Skeletal muscle satellite cell (primary cell): ENCODE results near the gene APP.
A peak's percentile ranks its signal among the peaks of the same experiment; 100 is the strongest.

Source experiments
- H3K27me3 ChIP-seq: 2 replicates; pipeline ENCODE4 v1.7.0; 2013; ENCODE audit warnings: low read length; ENCODE audit not compliant: control insufficient read depth, insufficient read depth
- H3K36me3 ChIP-seq: 2 replicates; pipeline ENCODE4 v1.7.0; 2013; ENCODE audit warnings: mild to moderate bottlenecking, control low read depth, low read length; ENCODE audit not compliant: insufficient read depth
- H3K4me1 ChIP-seq: 2 replicates; pipeline ENCODE4 v1.7.0; 2013; ENCODE audit warnings: low read length; ENCODE audit not compliant: control insufficient read depth, insufficient read depth
- H3K4me2 ChIP-seq: 2 replicates; pipeline ENCODE4 v1.7.0; 2013; ENCODE audit warnings: mild to moderate bottlenecking, low read length
- H3K4me3 ChIP-seq: 2 replicates; pipeline ENCODE4 v1.7.0; 2013; ENCODE audit warnings: low read length
- H3K9ac ChIP-seq: 2 replicates; pipeline ENCODE4 v1.7.0; 2013; ENCODE audit warnings: mild to moderate bottlenecking, low read depth, low read length, moderate library complexity
- H3K9me3 ChIP-seq: replicated peaks from 2 replicates; pipeline ENCODE4 v1.7.0; 2013; ENCODE audit warnings: mild to moderate bottlenecking, control low read depth, low read length

APP gene

DNA sequence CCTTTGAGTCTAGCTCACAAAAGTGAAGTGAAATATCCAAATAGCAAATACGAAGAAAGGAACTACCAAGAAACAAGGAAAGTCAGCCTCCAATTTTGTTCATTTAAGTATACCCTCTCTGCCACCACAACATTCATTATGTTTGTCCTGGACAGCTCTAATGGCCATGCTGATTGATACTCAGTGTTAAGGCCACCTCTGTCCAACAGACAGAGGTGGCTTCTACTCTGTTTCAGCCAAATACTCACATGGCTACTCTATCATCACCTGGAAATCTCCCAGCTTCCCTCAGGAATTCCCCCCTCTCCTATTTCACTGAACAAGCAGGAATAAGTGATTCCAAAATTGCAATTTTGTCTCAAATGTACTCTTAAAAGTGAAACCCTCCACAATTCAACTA, 10.7 kb downstream of the APP start:
- no peaks in the 10 kb centered on the region for H3K27me3 ChIP-seq
- no peaks in the 10 kb centered on the region for H3K9me3 ChIP-seq
- H3K36me3 ChIP-seq, result no peaks in the 10 kb centered on the region
- H3K4me2 ChIP-seq, result no peak overlapping the region
- H3K4me3 ChIP-seq, result no peak overlapping the region
- no peaks in the 10 kb centered on the region for H3K4me1 ChIP-seq
- H3K9ac ChIP-seq, result no peak overlapping the region

DNA sequence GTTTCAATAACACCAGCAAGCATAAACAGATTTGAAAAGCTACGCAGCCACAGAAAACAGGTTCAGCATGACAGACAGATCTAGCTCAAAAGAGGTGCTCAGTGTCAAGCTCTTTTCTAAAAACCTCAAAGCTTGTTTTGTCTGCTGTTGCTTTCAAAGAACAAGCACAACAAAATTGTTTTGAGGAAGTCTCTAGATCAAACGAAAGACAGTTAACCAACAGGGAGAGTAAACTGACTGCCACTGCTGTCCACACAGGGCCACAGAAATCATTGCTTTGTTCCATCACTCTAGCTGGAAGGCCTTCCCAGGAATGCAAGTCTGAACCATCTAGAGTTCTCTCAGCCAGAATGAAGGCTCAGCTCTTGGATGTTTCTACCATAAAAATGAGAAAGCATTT, 12.8 kb downstream of the APP start:
- H3K36me3 ChIP-seq, result no peaks in the 10 kb centered on the region
- H3K4me1 ChIP-seq, result peaks cover 13% of the 10 kb centered on the region
- no peak overlapping the region for H3K9ac ChIP-seq
- H3K4me3 ChIP-seq, result no peak overlapping the region
- H3K9me3 ChIP-seq, result no peaks in the 10 kb centered on the region
- H3K27me3 ChIP-seq, result no peaks in the 10 kb centered on the region
- no peak overlapping the region for H3K4me2 ChIP-seq

DNA sequence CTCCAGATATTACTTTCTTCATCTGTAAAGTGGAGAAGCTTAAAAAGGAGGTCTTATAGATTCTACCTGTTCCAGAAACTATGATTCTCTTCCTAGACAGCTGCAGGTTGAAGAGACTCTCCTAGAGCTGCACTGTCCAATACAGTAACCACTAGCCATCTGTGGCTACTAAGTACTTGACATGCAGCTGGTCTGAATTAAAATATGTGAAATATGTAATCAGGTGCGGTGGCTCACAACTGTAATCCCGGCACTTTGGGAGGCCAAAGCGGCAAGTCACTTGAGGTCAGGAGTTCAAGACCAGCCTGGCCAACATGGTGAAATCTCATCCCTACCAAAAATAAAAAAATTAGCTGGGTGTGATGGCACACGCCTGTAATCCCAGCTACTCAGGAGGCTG, 15.8 kb downstream of the APP start:
- Histone ChIP-seq H3K4me3 (no peak overlapping the region), H3K27me3 (no peaks in the 10 kb centered on the region)

DNA sequence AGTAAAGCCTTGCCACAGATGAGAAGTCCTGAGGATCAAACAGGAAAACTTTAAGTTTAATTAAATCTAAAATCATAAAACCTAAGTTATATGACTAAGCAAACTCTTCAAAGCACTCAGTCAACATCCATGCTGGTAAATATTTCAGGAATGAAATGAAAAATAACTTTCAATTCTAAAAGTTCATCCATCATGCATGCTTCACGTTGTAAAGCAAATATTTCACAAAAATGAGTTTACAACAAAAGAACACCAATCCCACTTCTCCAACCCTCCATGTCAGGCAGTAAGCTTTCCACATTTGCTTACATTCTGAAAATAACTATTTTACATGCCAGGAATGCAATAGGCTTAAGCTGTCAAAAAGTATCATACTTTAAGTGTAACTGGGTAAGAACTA, 16.8 kb downstream of the APP start:
- Histone ChIP-seq H3K9ac (no peak overlapping the region), H3K4me1 (peaks cover 19% of the 10 kb centered on the region), H3K36me3 (no peaks in the 10 kb centered on the region), H3K27me3 (no peaks in the 10 kb centered on the region), H3K9me3 (no peaks in the 10 kb centered on the region), H3K4me3 (no peak overlapping the region), H3K4me2 (no peak overlapping the region)

More for the DNA sequence above, 15.8 kb downstream of the APP start:
- H3K9ac ChIP-seq, result no peak overlapping the region
- no peak overlapping the region for H3K4me2 ChIP-seq
- H3K36me3 ChIP-seq, result no peaks in the 10 kb centered on the region
- peaks cover 13% of the 10 kb centered on the region for H3K4me1 ChIP-seq
- H3K9me3 ChIP-seq, result no peaks in the 10 kb centered on the region

DNA sequence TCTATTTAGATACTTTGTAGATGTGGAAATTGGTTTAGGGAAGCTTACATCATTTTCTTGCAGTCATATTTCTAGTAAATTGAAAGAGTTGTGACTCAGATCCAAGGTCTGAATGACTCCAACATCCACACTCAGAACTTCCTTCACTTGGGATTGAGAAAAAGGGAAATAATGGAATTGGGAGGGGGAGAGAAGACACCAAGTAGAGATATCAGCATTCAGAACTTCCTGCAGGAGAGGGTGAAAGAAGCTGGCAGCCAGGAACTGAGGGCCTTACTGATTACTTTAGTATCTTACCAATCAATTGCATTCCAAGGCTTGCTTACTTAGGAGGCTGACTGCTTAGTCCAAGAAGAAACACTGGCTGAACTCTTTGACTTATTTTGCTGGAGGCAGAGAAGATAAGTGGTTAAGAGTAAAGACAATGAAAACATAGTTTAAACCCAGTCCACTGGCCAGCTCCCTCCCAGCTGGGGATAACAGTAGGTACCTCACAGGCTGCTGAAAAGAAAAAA, 21.7 kb downstream of the APP start:
- Histone ChIP-seq H3K4me3 (no peak overlapping the region), H3K4me1 (peaks cover 26% of the 10 kb centered on the region), H3K27me3 (no peaks in the 10 kb centered on the region), H3K9ac (no peak overlapping the region), H3K9me3 (no peaks in the 10 kb centered on the region), H3K4me2 (peak overlapping the region; percentile 37), H3K36me3 (no peaks in the 10 kb centered on the region)

DNA sequence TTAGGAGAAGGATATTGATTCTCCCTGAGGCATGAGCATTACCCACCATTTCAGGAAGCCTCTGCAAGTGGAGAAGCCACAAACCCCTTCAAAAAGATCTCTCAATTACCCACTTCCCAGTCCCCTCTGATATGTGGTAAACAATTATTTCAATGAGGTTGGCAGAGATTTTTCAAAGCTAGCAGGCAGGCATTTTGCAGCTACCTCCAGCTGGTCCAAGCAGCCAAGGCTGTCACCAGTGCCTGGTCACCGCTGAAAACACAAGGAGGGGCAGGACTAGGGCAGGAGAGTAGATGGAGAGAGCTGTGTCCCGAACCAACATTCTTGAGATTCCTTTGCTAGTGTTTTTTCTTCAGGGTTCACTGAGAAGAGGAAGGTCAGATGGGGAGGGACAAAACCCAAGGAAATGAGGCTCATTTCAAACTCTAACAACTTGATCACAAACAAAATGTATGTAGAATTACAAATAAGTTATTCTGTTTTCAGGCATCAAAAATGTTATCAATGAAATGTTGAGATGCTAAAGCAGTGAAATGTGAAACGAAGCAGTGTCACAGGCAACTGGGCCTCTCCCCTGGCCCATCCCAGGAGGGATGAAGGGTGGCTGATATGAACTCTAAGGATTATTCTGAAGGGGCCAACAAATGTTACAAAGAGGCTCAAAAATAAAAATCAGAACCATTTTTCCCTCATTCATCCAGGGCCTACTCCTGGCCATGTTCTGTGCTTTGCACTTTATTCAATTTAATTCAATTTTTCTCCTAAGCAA, 22.3 kb downstream of the APP start:
- peak overlapping the region; percentile 37 for H3K4me2 ChIP-seq
- no peaks in the 10 kb centered on the region for H3K36me3 ChIP-seq
- H3K4me1 ChIP-seq, result peaks cover 21% of the 10 kb centered on the region
- H3K4me3 ChIP-seq, result no peak overlapping the region
- no peak overlapping the region for H3K9ac ChIP-seq
- H3K27me3 ChIP-seq, result no peaks in the 10 kb centered on the region
- no peaks in the 10 kb centered on the region for H3K9me3 ChIP-seq

DNA sequence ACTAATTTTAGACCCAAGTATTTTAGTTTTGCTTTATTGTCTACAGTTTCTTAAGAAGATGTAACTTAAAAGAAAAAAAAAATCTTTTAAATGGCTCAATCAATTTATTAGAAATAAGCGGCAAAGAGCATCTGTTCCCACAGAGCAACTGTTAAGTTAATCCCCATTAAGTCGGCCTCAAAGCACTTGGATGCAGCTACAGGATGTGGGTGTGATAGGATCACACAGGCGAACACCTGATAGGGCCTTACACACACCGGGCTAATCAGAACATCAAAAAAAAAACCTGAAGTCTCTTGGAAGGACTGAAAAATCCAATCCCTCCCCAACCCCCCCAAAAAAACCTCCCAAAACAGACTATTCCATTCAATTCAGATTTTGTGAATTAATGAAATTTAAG, 23.0 kb downstream of the APP start:
- H3K9me3 ChIP-seq, result no peaks in the 10 kb centered on the region
- H3K27me3 ChIP-seq, result no peaks in the 10 kb centered on the region
- peaks cover 20% of the 10 kb centered on the region for H3K4me1 ChIP-seq
- H3K36me3 ChIP-seq, result no peaks in the 10 kb centered on the region
- peak overlapping the region; percentile 37 for H3K4me2 ChIP-seq
- H3K4me3 ChIP-seq, result no peak overlapping the region
- no peak overlapping the region for H3K9ac ChIP-seq

DNA sequence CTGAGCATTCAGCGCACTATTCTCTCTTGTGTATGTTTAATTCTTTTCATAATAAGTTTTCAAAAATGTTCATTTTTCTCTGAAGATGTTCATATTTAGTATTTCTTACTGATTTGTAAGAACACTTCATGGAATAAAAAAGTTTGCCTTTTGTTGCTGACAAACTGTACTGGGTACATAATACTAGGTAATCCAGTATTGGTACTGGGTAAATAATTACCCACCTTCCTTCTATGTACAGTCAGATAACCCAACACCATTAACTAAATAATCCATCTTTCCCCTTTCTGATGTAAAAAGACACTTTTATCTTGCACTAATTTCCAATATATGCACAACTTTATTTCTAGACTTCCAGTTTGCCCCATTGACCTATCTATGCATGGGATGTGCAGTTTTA, 23.9 kb downstream of the APP start:
- H3K9me3 ChIP-seq, result no peaks in the 10 kb centered on the region
- H3K4me1 ChIP-seq, result peaks cover 20% of the 10 kb centered on the region
- no peaks in the 10 kb centered on the region for H3K27me3 ChIP-seq
- no peaks in the 10 kb centered on the region for H3K36me3 ChIP-seq
- H3K4me3 ChIP-seq, result no peak overlapping the region
- no peak overlapping the region for H3K9ac ChIP-seq
- H3K4me2 ChIP-seq, result no peak overlapping the region

DNA sequence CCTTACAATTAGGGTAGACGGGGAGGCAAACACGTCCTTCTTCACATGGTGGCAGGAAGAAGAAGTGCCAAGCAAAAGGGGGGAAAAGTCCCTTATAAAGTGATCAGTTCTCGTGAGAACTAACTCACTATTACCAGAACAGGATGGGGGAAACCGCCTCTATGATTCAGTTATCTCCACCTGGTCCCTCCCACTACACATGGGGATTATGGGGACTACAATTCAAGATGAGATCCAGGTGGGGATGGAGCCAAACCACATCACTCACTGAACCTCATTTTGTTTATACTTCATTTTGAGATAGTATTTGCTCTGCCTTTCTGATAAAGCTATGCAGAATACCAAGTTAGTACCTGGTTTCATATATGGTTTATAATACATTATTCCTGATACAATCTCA, 26.5 kb downstream of the APP start:
- H3K36me3 ChIP-seq, result no peaks in the 10 kb centered on the region

DNA sequence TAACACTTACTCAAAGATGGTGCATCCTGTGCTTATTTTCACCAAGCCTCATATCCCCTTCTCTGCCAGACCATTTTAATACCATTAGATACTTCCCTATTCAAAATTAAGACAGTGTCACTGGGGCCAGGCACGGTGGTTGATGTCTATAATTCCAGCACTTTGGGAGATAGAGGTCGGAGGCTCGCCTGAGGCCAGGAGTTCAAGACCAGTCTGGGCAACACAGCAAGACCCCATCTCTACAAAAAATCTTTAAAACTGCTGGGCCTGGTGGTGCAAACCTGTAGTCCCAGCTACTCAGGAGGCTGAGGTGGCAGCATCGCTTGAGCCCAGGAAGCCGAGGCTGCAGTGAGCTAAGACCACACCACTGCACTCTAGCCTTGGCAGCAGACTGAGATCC, 28.2 kb downstream of the APP start:
- Histone ChIP-seq H3K27me3 (no peaks in the 10 kb centered on the region), H3K9ac (no peak overlapping the region), H3K36me3 (no peaks in the 10 kb centered on the region), H3K4me1 (peaks cover 27% of the 10 kb centered on the region), H3K9me3 (no peaks in the 10 kb centered on the region), H3K4me3 (no peak overlapping the region), H3K4me2 (no peak overlapping the region)

More for the DNA sequence above, 26.5 kb downstream of the APP start:
- Histone ChIP-seq H3K9ac (no peak overlapping the region), H3K4me1 (peaks cover 33% of the 10 kb centered on the region), H3K4me2 (no peak overlapping the region), H3K9me3 (no peaks in the 10 kb centered on the region), H3K27me3 (no peaks in the 10 kb centered on the region), H3K4me3 (no peak overlapping the region)

DNA sequence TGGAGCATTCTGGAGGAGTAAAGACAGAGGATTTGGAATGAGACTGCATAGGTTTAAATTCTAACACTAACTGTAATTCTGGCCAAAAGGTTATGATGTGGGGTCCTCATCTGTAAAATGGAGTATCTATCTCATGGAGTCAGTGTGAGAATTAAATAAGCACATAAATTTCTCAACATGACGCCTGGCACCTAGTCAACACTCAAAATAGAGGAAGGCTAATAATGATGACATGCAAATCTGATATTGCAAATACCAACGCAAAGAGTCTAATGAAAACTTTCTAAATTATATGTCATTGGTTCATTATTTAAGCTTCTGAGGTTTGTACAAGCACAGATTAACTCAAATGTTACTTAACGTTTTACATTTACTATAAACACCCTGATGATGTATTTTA, 29.6 kb downstream of the APP start:
- H3K4me1 ChIP-seq, result peaks cover 28% of the 10 kb centered on the region
- H3K9ac ChIP-seq, result no peak overlapping the region
- H3K4me2 ChIP-seq, result no peak overlapping the region
- H3K4me3 ChIP-seq, result no peak overlapping the region
- no peaks in the 10 kb centered on the region for H3K27me3 ChIP-seq
- H3K36me3 ChIP-seq, result no peaks in the 10 kb centered on the region
- no peaks in the 10 kb centered on the region for H3K9me3 ChIP-seq

DNA sequence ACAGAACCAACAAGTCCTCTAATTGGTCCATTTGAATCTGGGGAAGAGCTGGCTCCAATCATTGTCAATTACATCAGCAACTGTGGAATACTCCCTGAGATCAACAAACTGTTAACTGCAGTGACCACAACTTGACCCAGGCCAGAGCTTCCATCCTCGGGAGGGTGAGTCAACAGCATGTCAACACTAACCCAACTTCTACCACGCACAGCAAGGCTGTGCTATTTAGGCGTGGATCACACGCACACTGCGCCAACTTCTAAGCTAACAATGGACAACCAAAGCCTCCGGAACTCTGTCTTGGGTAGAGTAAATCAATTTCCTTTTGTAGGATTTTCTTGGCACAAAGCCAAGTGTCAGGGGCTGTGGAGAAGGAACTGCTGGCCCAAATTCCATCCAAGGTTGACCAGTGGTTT, 30.4 kb downstream of the APP start:
- Histone ChIP-seq H3K9ac (no peak overlapping the region), H3K4me3 (no peak overlapping the region), H3K36me3 (no peaks in the 10 kb centered on the region), H3K4me2 (peak overlapping the region; percentile 53), H3K9me3 (no peaks in the 10 kb centered on the region), H3K27me3 (no peaks in the 10 kb centered on the region), H3K4me1 (peaks cover 28% of the 10 kb centered on the region)
